PFSK-1 (cell line): ENCODE results near the gene KIAA0319L.

Experiments
- FOXP2 ChIP-seq: optimal IDR thresholded peaks from 2 replicates; pipeline ENCODE3; 2011; ENCODE audit warnings: borderline replicate concordance, control low read depth, inconsistent platforms; ENCODE audit not compliant: insufficient read depth; ENCODE audit errors: extremely low read length, extremely low read depth
- POLR2AphosphoS5 ChIP-seq: IDR thresholded peaks from 2 replicates; pipeline ENCODE4 v1.6.1; 2012; ENCODE audit warnings: low read depth, mild to moderate bottlenecking, control low read depth, low read length, moderate library complexity
- SIN3A ChIP-seq: IDR thresholded peaks from 2 replicates; pipeline ENCODE4 v1.6.1; 2012; ENCODE audit warnings: mild to moderate bottlenecking, low read length, moderate library complexity, borderline replicate concordance; ENCODE audit not compliant: insufficient read depth
- TAF1 ChIP-seq: IDR thresholded peaks from 2 replicates; pipeline ENCODE4 v1.6.1; 2012; ENCODE audit warnings: low read length, control low read depth, borderline replicate concordance; ENCODE audit not compliant: insufficient read depth
- TF ChIP-seq, protein P1 (sequence below), 2 experiments: IDR thresholded peaks; 2 replicates each; pipeline versions ENCODE4 v1.6.1 to v1.8.0; 2011 to 2012; ENCODE audit warnings: low read depth in 2 of 2, low read length in 2 of 2, control low read depth in 1 of 2, inconsistent platforms in 1 of 2, mild to moderate bottlenecking in 1 of 2, moderate library complexity in 1 of 2; ENCODE audit not compliant: insufficient read depth in 1 of 2

KIAA0319L gene

GRCh38 chr1:35564884-35565741 is 7.9 kb upstream of the KIAA0319L start:
- TF ChIP-seq SIN3A (no peak), TAF1 (no peak), POLR2AphosphoS5 (no peak), FOXP2 (no peak)
- TF ChIP-seq, protein P1, sequence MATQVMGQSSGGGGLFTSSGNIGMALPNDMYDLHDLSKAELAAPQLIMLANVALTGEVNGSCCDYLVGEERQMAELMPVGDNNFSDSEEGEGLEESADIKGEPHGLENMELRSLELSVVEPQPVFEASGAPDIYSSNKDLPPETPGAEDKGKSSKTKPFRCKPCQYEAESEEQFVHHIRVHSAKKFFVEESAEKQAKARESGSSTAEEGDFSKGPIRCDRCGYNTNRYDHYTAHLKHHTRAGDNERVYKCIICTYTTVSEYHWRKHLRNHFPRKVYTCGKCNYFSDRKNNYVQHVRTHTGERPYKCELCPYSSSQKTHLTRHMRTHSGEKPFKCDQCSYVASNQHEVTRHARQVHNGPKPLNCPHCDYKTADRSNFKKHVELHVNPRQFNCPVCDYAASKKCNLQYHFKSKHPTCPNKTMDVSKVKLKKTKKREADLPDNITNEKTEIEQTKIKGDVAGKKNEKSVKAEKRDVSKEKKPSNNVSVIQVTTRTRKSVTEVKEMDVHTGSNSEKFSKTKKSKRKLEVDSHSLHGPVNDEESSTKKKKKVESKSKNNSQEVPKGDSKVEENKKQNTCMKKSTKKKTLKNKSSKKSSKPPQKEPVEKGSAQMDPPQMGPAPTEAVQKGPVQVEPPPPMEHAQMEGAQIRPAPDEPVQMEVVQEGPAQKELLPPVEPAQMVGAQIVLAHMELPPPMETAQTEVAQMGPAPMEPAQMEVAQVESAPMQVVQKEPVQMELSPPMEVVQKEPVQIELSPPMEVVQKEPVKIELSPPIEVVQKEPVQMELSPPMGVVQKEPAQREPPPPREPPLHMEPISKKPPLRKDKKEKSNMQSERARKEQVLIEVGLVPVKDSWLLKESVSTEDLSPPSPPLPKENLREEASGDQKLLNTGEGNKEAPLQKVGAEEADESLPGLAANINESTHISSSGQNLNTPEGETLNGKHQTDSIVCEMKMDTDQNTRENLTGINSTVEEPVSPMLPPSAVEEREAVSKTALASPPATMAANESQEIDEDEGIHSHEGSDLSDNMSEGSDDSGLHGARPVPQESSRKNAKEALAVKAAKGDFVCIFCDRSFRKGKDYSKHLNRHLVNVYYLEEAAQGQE (IDR thresholded peaks at IDR 0.05; ENCODE audit: insufficient read depth in 1 of 2, low read depth in 2 of 2, low read length in 2 of 2), result no peak

- no peak for TF ChIP-seq FOXP2
- TF ChIP-seq TAF1, result no peak
- TF ChIP-seq POLR2AphosphoS5, result no peak
- no peak for TF ChIP-seq SIN3A
- TF ChIP-seq, protein P1 (IDR thresholded peaks at IDR 0.05; ENCODE audit: insufficient read depth in 1 of 2, low read depth in 2 of 2, low read length in 2 of 2), result no peak
These were observed 7.1 kb upstream of the KIAA0319L start for GRCh38 chr1:35564037-35564883.

GRCh38 chr1:35563166-35563565 is 6.0 kb upstream of the KIAA0319L start:
- TF ChIP-seq FOXP2 (no peak), TAF1 (no peak), SIN3A (no peak), POLR2AphosphoS5 (no peak)
- TF ChIP-seq, protein P1 (IDR thresholded peaks at IDR 0.05; ENCODE audit: insufficient read depth in 1 of 2, low read depth in 2 of 2, low read length in 2 of 2), result no peak

DNA sequence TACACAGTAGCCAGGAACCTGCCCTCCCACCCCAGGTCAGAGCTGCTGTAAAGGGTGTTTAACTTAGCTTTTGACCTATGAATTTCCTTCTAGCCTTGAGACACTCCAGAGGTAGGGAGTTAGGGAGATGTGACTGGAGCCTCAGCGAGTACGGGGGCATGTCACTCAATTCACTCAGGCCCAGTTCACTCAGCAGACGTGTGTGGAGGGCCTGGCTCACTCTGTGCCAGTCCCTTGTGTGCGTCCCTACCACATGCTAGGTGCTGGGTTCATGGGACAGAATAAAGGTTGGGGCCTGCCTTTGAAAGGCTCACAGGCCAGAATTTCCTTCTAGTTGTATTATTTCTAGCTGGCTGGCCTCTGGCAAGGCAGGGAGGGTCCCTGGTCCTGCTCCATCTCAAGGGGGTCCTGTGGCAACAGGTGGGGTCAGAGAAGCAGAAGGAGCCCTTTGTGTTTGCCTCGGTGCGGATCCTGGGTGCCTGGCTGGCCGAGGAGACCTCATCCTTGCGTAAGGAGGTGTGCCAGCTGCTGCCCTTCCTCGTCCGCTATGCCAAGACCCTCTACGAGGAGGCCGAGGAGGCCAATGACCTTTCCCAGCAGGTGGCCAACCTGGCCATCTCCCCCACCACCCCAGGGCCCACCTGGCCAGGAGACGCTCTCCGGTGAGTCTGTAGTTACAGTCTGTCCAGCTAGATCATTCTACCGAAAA is 4.9 kb upstream of the KIAA0319L start:
- no peak for TF ChIP-seq TAF1
- TF ChIP-seq POLR2AphosphoS5, result no peak
- no peak for TF ChIP-seq SIN3A
- no peak for TF ChIP-seq FOXP2
- TF ChIP-seq, protein P1 (IDR thresholded peaks at IDR 0.05; ENCODE audit: insufficient read depth in 1 of 2, low read depth in 2 of 2, low read length in 2 of 2), result no peak
